K562 (cell line): Measurements from ENCODE around the gene CTU1. TPM values are rescaled to one million over a fixed set of nuclear protein-coding genes. Genes with fewer than 3 reads are reported as not detected.

Source experiments
- ATAC-seq: fragments of 200-7000 bp; cut with Tn5 transposase; 3 replicates; pipeline ENCODE4 v1.9.1; 2020; ENCODE audit warnings: moderate library complexity
- BruUV-seq: library from RNA; stranded (reverse); fragments of 400-500 nt; replicated peaks from 2 replicates; lab custom pipeline; 2021; lab: Mats Ljungman, UMichigan
- CTCF ChIA-PET: fragments of 300-600 bp; formaldehyde crosslinking; extraction: SDS; loops from one replicate; lab custom pipeline; 2021; ENCODE audit warnings: low intra/inter-chr PET ratio; lab: Yijun Ruan, JAX
- POLR2A ChIA-PET: fragments of 300-600, 350-650 bp; sonication (Branson Sonifier 250); formaldehyde crosslinking; extraction: SDS; loops from one replicate; lab custom pipeline; 2021; ENCODE audit warnings: antibody characterized with exemption, inconsistent platforms; lab: Yijun Ruan, JAX
- DNase-seq, 4 experiments: peaks; one replicate each; pipeline versions ENCODE4 v3.0.0 to v3.0.0-alpha.2; 2011 to 2018; ENCODE audit warnings: low spot score in 3 of 4, mixed read lengths in 3 of 4; ENCODE audit errors: extremely low read depth in 1 of 4
- FAIRE-seq: peaks from 2 replicates; lab custom pipeline; 2011; peaks lifted over from hg19 to GRCh38; lab: Jason Lieb, UNC
- H2AFZ ChIP-seq: 2 replicates; pipeline ENCODE4 v1.6.0; 2011; ENCODE audit warnings: low read depth, low read length, control low read depth, inconsistent platforms
- H3K27ac ChIP-seq: fragments of 200-600 bp; 3 replicates; pipeline ENCODE4 v1.8.0; 2011; ENCODE audit warnings: low read depth, mild to moderate bottlenecking, control low read depth, inconsistent platforms, low read length, moderate library complexity, mixed read lengths; ENCODE audit errors: extremely low read depth
- H3K27me3 ChIP-seq, 2 experiments: fragments of 300-600 bp in 1 of 2; 2 replicates in 1 of 2; 3 replicates in 1 of 2; pipeline versions ENCODE4 v1.6.0 to v1.8.0; 2011; ENCODE audit warnings: inconsistent platforms in 2 of 2, low read length in 2 of 2, mild to moderate bottlenecking in 1 of 2, mixed read lengths in 1 of 2, moderate library complexity in 1 of 2; ENCODE audit not compliant: control insufficient read depth in 2 of 2, insufficient read depth in 2 of 2
- H3K36me3 ChIP-seq: fragments of 300-600 bp; 3 replicates; pipeline ENCODE4 v1.8.0; 2011; ENCODE audit warnings: mild to moderate bottlenecking, low read length, inconsistent platforms; ENCODE audit not compliant: control insufficient read depth, insufficient read depth
- H3K4me1 ChIP-seq, 2 experiments: fragments of 200-600 bp in 1 of 2; replicated peaks in 1 of 2; 2 replicates in 1 of 2; 3 replicates in 1 of 2; pipeline versions ENCODE4 v1.5.1 to v1.8.0; 2011; ENCODE audit warnings: inconsistent platforms in 2 of 2, low read length in 2 of 2, mild to moderate bottlenecking in 1 of 2, mixed read lengths in 1 of 2, moderate library complexity in 1 of 2; ENCODE audit not compliant: control insufficient read depth in 2 of 2, insufficient read depth in 2 of 2
- H3K4me2 ChIP-seq: 2 replicates; pipeline ENCODE4 v1.6.1; 2011; ENCODE audit warnings: low read length, control low read depth, inconsistent platforms, mixed read lengths; ENCODE audit not compliant: insufficient read depth
- H3K4me3 ChIP-seq: fragments of 200-600 bp; sonication (generic), shearing (Covaris generic); 2 replicates; pipeline ENCODE4 v1.5.1; 2016; ENCODE audit warnings: control low read depth, inconsistent platforms
- H3K79me2 ChIP-seq: fragments of 200-600 bp; 3 replicates; pipeline ENCODE4 v1.8.0; 2011; ENCODE audit warnings: low read length, inconsistent platforms; ENCODE audit not compliant: control insufficient read depth, insufficient read depth
- H3K9ac ChIP-seq, 2 experiments: 2 replicates each; pipeline versions ENCODE4 v1.6.0 to v1.6.1; 2011; ENCODE audit warnings: low read depth in 2 of 2, low read length in 2 of 2, control low read depth in 1 of 2, inconsistent platforms in 1 of 2, mild to moderate bottlenecking in 1 of 2, mixed read lengths in 1 of 2; ENCODE audit not compliant: insufficient read depth in 1 of 2
- H3K9me1 ChIP-seq: one replicate; pipeline ENCODE4 v1.6.0; 2011; ENCODE audit warnings: inconsistent platforms, mild to moderate bottlenecking, low read length, moderate library complexity; ENCODE audit not compliant: control insufficient read depth, insufficient read depth
- H3K9me3 ChIP-seq: replicated peaks from 2 replicates; pipeline ENCODE4 v1.5.1; 2011; ENCODE audit warnings: low read depth, low read length, inconsistent platforms; ENCODE audit not compliant: control insufficient read depth, insufficient read depth
- H4K20me1 ChIP-seq: replicated peaks from 2 replicates; pipeline ENCODE4 v1.6.1; 2011; ENCODE audit warnings: low read length, inconsistent platforms, mixed read lengths; ENCODE audit not compliant: control insufficient read depth, insufficient read depth
- BCOR ChIP-seq: fragments of 450-650 bp; IDR thresholded peaks from 2 replicates; pipeline ENCODE4 v1.6.1; 2016
- CBX2 ChIP-seq: fragments of 200-600 bp; sonication (generic); IDR thresholded peaks from one replicate; pipeline ENCODE4 v1.6.1; 2012; ENCODE audit warnings: mild to moderate bottlenecking, low read length, inconsistent platforms; ENCODE audit not compliant: insufficient read depth, poor library complexity, severe bottlenecking
- CEBPG ChIP-seq, 3 experiments: fragments of 200-800 bp in 1 of 3; sonication (Bioruptor generic) in 1 of 3; sonication (generic) in 1 of 3; formaldehyde crosslinking in 1 of 3; IDR thresholded peaks in 2 of 3; conservative IDR thresholded peaks in 1 of 3; 2 replicates each; pipeline versions ENCODE4 v1.6.1 to v1.8.0; 2016 to 2022; ENCODE audit warnings: missing compliant biosample characterization in 2 of 3, missing genetic modification characterization in 2 of 3, mild to moderate bottlenecking in 1 of 3, missing genetic modification reagents in 1 of 3
- DNMT1 ChIP-seq: fragments of 450-650 bp; IDR thresholded peaks from 2 replicates; pipeline ENCODE4 v1.6.1; 2016; ENCODE audit warnings: antibody characterized with exemption, mild to moderate bottlenecking
- HDAC1 ChIP-seq, 2 experiments: fragments of 450-650 bp; IDR thresholded peaks; 2 replicates each; pipeline ENCODE4 v1.6.1; 2016 to 2017; ENCODE audit warnings: inconsistent platforms in 1 of 2, mild to moderate bottlenecking in 1 of 2, moderate library complexity in 1 of 2
- HEY1 ChIP-seq: fragments of 250-450 bp; sonication (Bioruptor Pico); IDR thresholded peaks from 2 replicates; pipeline ENCODE4 v1.5.0; 2020; ENCODE audit warnings: mild to moderate bottlenecking, moderate library complexity, borderline replicate concordance
- MAFF ChIP-seq: IDR thresholded peaks from 2 replicates; pipeline ENCODE4 v1.6.1; 2012; ENCODE audit warnings: low read length, improper control_type of control experiment
- WGBS: fragments of 100-300 bp; shearing (Covaris generic); methylation state at CpG from one replicate; pipeline ENCODE4 v1.1.6; 2016; ENCODE audit warnings: low coverage, mixed read lengths; ENCODE audit not compliant: insufficient coverage; ENCODE audit errors: missing lambda C conversion rate; 5-methylcytosine and 5-hydroxymethylcytosine counted together
- in situ Hi-C: fragments of 300-500 bp; cut with MboI; formaldehyde crosslinking; loops from 4 replicates; pipeline ENCODE4 v1.15.0; 2018; ENCODE audit warnings: inconsistent platforms, mixed read lengths
- intact Hi-C: fragments of 100-400 bp; cut with micrococcal nuclease; formaldehyde crosslinking; loops from 2 replicates; pipeline ENCODE4 v1.14.2; 2022
- polyA plus RNA-seq, 8 experiments: library from polyadenylated mRNA; depleted of rRNA in 4 of 8; stranded (reverse) in 5 of 8; unstranded in 3 of 8; fragments of >200 nt; fragmentation: Nextera tagmentation in 2 of 8; fragmentation: Illumina TruSeq in 1 of 8; extraction: Ambion mirVana in 2 of 8; extraction: Trizol in 1 of 8; gene quantifications; 2 replicates each; pipeline versions ENCODE4 v1.2.1 to v1.2.3, GENCODE V29; 2011 to 2014; ENCODE audit warnings: inconsistent platforms in 1 of 8, missing spikeins in 1 of 8
- total RNA-seq, 7 experiments: library from RNA; depleted of rRNA in 6 of 7; stranded (reverse); fragments of >200 nt in 6 of 7; fragmentation: Illumina TruSeq in 2 of 7; extraction: Trizol in 2 of 7; gene quantifications; 2 replicates each; pipeline versions ENCODE4 v1.2.1 to v1.2.3, GENCODE V29; 2011 to 2021; ENCODE audit warnings: low replicate concordance in 1 of 7
- TF ChIP-seq, protein P1 (sequence below): fragments of 200-800 bp; sonication (Bioruptor generic); IDR thresholded peaks from 2 replicates; pipeline ENCODE4 v1.6.1; 2017; ENCODE audit warnings: missing genetic modification characterization, missing compliant biosample characterization
- TF ChIP-seq, protein P2 (sequence below), 2 experiments: fragments of 450-650 bp in 1 of 2; sonication (generic) in 1 of 2; formaldehyde crosslinking in 1 of 2; IDR thresholded peaks in 1 of 2; conservative IDR thresholded peaks in 1 of 2; 2 replicates each; pipeline versions ENCODE4 v1.6.1 to v1.8.1; 2016 to 2023; ENCODE audit warnings: mild to moderate bottlenecking in 2 of 2, moderate library complexity in 2 of 2, inconsistent platforms in 1 of 2, missing genetic modification reagents in 1 of 2
- TF ChIP-seq, protein P3 (sequence below): fragments of 450-650 bp; IDR thresholded peaks from 2 replicates; pipeline ENCODE4 v1.6.1; 2016; ENCODE audit warnings: low read depth, mild to moderate bottlenecking, moderate library complexity

The CTU1 gene
- total and polyA plus RNA-seq, 9 of the 15 experiments (the other 6 are each of a cell fraction or from before 2014, with no cell fraction given): 0.03 to 18.4 (median 2.3) TPM; not detected in 1

DNA sequence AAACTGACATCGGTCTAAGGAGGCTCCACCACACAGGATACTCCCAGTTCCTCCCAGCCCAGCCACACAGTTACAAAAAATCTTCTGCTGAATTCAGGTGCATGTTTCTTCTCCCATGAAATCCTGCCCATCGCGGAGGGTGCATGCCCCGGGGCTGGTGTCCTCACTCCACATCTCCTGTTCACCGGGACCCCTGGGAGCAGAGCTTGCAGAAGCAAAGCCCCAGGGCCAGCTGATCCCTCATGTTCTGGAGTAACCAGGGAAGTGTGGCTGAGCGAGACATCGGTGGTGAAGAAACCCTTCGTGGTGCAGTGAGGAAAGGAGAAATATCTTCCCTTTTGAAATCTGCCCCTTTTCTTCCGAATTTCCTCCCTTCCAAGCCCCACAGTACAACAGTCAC lies 15.6 kb upstream of the CTU1 start:
- Histone ChIP-seq H3K27me3 (peaks cover 2 to 33% of the 10 kb centered on the region in 2 experiments; a peak in 3 of 5 replicates), H3K9ac (no peak overlapping the region), H4K20me1 (no peaks in the 10 kb centered on the region), H3K4me1 (peaks cover 34% of the 10 kb centered on the region in 2 experiments), H3K79me2 (no peaks in the 10 kb centered on the region), H2AFZ (no peak overlapping the region), H3K36me3 (no peaks in the 10 kb centered on the region), H3K4me2 (no peak overlapping the region), H3K9me1 (no peaks in the 10 kb centered on the region), H3K27ac (no peak overlapping the region), H3K4me3 (no peak overlapping the region), H3K9me3 (no peaks in the 10 kb centered on the region)
- no peak for DNase-seq
- CTCF ChIA-PET: no interaction called here
- FAIRE-seq: no peak
- WGBS: 29% methylated on average over 9 of the region's 9 CpGs
- in situ Hi-C loops (no loop called here), intact Hi-C loops (no loop called here)
- no TSS peak for BruUV-seq
- TF ChIP-seq HEY1 (CRISPR knock-in tag) (no peak), CBX2 (no peak), DNMT1 (no peak), BCOR (no peak), MAFF (no peak), HDAC1 (IDR thresholded peaks at IDR 0.05) (no peak), CEBPG (CRISPR knock-in tag; IDR thresholded peaks at IDR 0.05) (no peak), CEBPG (tag; conservative IDR thresholded peaks at IDR 0.05 in 1 of 2, IDR thresholded peaks at IDR 0.05 in 1 of 2) (0 out of 4 replicates have a peak, but pooled peaks have one; percentile 1 to 3)
- TF ChIP-seq, protein P1, sequence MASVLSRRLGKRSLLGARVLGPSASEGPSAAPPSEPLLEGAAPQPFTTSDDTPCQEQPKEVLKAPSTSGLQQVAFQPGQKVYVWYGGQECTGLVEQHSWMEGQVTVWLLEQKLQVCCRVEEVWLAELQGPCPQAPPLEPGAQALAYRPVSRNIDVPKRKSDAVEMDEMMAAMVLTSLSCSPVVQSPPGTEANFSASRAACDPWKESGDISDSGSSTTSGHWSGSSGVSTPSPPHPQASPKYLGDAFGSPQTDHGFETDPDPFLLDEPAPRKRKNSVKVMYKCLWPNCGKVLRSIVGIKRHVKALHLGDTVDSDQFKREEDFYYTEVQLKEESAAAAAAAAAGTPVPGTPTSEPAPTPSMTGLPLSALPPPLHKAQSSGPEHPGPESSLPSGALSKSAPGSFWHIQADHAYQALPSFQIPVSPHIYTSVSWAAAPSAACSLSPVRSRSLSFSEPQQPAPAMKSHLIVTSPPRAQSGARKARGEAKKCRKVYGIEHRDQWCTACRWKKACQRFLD (CRISPR knock-in tag): 0 out of 2 replicates have a peak, but pooled peaks have one; percentile 31
- TF ChIP-seq, protein P2, sequence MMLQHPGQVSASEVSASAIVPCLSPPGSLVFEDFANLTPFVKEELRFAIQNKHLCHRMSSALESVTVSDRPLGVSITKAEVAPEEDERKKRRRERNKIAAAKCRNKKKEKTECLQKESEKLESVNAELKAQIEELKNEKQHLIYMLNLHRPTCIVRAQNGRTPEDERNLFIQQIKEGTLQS (IDR thresholded peaks at IDR 0.05): no peak
- TF ChIP-seq, protein P2 (CRISPR knock-in tag; conservative IDR thresholded peaks at IDR 0.05): no peak
- TF ChIP-seq, protein P3, sequence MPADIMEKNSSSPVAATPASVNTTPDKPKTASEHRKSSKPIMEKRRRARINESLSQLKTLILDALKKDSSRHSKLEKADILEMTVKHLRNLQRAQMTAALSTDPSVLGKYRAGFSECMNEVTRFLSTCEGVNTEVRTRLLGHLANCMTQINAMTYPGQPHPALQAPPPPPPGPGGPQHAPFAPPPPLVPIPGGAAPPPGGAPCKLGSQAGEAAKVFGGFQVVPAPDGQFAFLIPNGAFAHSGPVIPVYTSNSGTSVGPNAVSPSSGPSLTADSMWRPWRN: no peak
- POLR2A ChIA-PET: no interaction called here
- ATAC-seq: no peak
